Natural killer cell (primary cell): ENCODE data around the gene PTH2R. TPM values are rescaled to one million over a fixed set of nuclear protein-coding genes. Genes with fewer than 3 reads are reported as not detected.
"Not testable (repeated sequence)": the region's sequence is repeated elsewhere in the genome, so short reads cannot be mapped to it uniquely, and the experiment has no call there.

Experiments
- ATAC-seq, 3 donors: fragments of 150-1000 bp in 2 of 3; fragments of 200-7000 bp in 1 of 3; cut with Tn5 transposase; 1 replicate in 1 of 3; 2 replicates in 2 of 3; pipeline ENCODE4 v1.10.0; 2021; ENCODE audit warnings: mild to moderate bottlenecking in 2 of 3, moderate library complexity in 2 of 3
- DNase-seq, 2 donors: peaks; one replicate each; pipeline versions ENCODE4 v3.0.0 to v3.0.0-alpha.2; 2013 to 2021; ENCODE audit warnings: mixed read lengths in 1 of 2
- H3K27ac ChIP-seq: one replicate; pipeline ENCODE4 v1.5.1; 2013; ENCODE audit warnings: mild to moderate bottlenecking, low read length
- H3K27me3 ChIP-seq: one replicate; pipeline ENCODE4 v1.6.1; 2013; ENCODE audit warnings: low read length; ENCODE audit not compliant: control insufficient read depth, insufficient read depth
- H3K36me3 ChIP-seq: one replicate; pipeline ENCODE4 v1.6.1; 2013; ENCODE audit warnings: low read length; ENCODE audit not compliant: control insufficient read depth, insufficient read depth
- H3K4me1 ChIP-seq: one replicate; pipeline ENCODE4 v1.6.1; 2013; ENCODE audit warnings: low read length; ENCODE audit not compliant: control insufficient read depth, insufficient read depth
- H3K4me3 ChIP-seq: one replicate; pipeline ENCODE4 v1.5.1; 2013; ENCODE audit warnings: low read length
- H3K9me3 ChIP-seq: one replicate; pipeline ENCODE4 v1.6.1; 2013; ENCODE audit warnings: low read length; ENCODE audit not compliant: control insufficient read depth, insufficient read depth
- H3K27ac Mint-ChIP-seq, 2 donors: one replicate each; pipeline ENCODE4 v1.8.0; 2022; ENCODE audit warnings: mild to moderate bottlenecking in 2 of 2, mixed read lengths in 2 of 2, moderate library complexity in 1 of 2
- H3K27me3 Mint-ChIP-seq, 2 donors: one replicate each; pipeline ENCODE4 v1.8.0; 2022; ENCODE audit warnings: low read depth in 2 of 2, mixed read lengths in 2 of 2
- H3K36me3 Mint-ChIP-seq: one replicate; pipeline ENCODE4 v1.8.0; 2022; ENCODE audit warnings: mixed read lengths
- H3K4me1 Mint-ChIP-seq, 2 donors: one replicate each; pipeline ENCODE4 v1.8.0; 2022; ENCODE audit warnings: mixed read lengths in 2 of 2
- H3K4me3 Mint-ChIP-seq: one replicate; pipeline ENCODE4 v1.8.0; 2022; ENCODE audit warnings: mild to moderate bottlenecking, moderate library complexity, mixed read lengths
- H3K9me3 Mint-ChIP-seq, 2 donors: one replicate each; pipeline ENCODE4 v1.8.0; 2022; ENCODE audit warnings: mixed read lengths in 2 of 2
- WGBS: methylation state at CpG from one replicate; pipeline ENCODE4 v1.1.7; 2013; ENCODE audit warnings: missing lambda C conversion rate; ENCODE audit not compliant: insufficient coverage; 5-methylcytosine and 5-hydroxymethylcytosine counted together
- intact Hi-C: fragments of 100-400 bp; cut with micrococcal nuclease; formaldehyde crosslinking; loops from one replicate; pipeline ENCODE4 v1.14.2; 2022
- total RNA-seq, 4 donors: library from RNA; stranded (reverse); fragments of 120-200 nt in 1 of 4; gene quantifications; one replicate each; pipeline versions ENCODE4 v1.2.3 to v1.2.4, GENCODE V29; 2013 to 2022
- TF ChIP-seq, protein P1 (sequence below): fragments of 200-600 bp; IDR thresholded peaks from one replicate; pipeline ENCODE4 v1.8.0; 2022; ENCODE audit warnings: antibody characterized with exemption

PTH2R gene
- total RNA-seq, 3 donors from 2014 or later (not counting 1 experiment from before 2014, with no cell fraction given): 0.50 to 0.65 (median 0.61) TPM

DNA sequence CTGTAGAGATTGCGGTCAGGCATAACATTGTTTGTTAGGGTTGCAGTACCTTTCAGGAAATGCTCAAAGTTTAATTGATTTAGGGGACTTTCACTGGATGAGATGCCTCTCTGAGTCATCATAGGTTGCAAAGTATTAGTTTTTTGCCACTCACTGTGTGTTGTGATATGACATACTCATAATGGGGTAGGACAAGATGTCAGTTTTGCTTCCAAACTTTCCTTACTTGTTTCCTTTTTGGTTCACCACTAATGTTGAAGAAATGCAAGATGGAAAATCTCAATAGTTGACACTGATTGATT, 35.0 kb upstream of the PTH2R start:
- no peak overlapping the region for H3K4me3 ChIP-seq
- no peaks in the 10 kb centered on the region for H3K4me1 ChIP-seq
- no peaks in the 10 kb centered on the region for H3K27me3 ChIP-seq
- Mint-ChIP-seq H3K27ac (no peak overlapping the region), H3K27me3 (peaks cover 0 to 11% of the 10 kb centered on the region in 2 donors), H3K4me1 (no peaks in the 10 kb centered on the region), H3K36me3 (no peaks in the 10 kb centered on the region), H3K9me3 (no peaks in the 10 kb centered on the region), H3K4me3 (no peak overlapping the region)
- H3K27ac ChIP-seq: no peak overlapping the region
- H3K36me3 ChIP-seq: no peaks in the 10 kb centered on the region
- 23% methylated on average over 1 of the region's 1 CpG for WGBS
- H3K9me3 ChIP-seq: no peaks in the 10 kb centered on the region
- intact Hi-C loops: loop anchor here (5.0 kb wide), 1 partner anchor 1826 kb away; no protein-coding TSS in a partner anchor
- TF ChIP-seq, protein P1, sequence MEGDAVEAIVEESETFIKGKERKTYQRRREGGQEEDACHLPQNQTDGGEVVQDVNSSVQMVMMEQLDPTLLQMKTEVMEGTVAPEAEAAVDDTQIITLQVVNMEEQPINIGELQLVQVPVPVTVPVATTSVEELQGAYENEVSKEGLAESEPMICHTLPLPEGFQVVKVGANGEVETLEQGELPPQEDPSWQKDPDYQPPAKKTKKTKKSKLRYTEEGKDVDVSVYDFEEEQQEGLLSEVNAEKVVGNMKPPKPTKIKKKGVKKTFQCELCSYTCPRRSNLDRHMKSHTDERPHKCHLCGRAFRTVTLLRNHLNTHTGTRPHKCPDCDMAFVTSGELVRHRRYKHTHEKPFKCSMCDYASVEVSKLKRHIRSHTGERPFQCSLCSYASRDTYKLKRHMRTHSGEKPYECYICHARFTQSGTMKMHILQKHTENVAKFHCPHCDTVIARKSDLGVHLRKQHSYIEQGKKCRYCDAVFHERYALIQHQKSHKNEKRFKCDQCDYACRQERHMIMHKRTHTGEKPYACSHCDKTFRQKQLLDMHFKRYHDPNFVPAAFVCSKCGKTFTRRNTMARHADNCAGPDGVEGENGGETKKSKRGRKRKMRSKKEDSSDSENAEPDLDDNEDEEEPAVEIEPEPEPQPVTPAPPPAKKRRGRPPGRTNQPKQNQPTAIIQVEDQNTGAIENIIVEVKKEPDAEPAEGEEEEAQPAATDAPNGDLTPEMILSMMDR: no peak
- DNase-seq (no peak), ATAC-seq (no peak)

DNA sequence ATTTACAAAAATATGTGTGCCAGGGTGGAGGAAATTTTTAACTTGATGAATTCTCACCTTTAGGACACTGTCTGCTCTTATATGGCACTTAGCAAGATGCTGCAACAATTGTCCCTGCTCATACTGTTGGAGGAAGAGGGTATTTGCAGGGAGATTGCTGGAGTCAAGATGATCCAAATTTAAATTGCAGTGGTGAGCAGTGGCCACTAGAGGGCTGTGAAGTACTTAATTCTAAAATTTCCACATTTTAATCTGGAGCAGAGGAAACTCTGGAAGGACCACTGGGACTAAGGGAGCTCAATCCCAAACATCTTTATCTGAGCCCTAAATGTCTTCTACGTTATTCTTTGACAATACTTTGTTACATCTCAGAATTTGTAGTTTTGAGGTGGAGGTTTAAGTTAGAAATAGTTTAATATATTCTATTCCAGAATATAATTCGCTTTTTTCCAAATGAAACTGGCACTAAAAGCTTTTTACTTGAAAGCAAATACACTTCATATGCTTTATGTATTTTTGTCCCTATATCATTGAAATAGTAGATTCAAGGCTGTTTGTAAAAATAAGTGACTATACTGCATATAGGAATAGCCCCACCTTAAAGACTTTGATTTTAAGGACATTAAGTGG, 33.0 kb upstream of the PTH2R start:
- no peaks in the 10 kb centered on the region for H3K36me3 Mint-ChIP-seq
- H3K4me3 ChIP-seq: no peak overlapping the region
- H3K4me1 ChIP-seq: no peaks in the 10 kb centered on the region
- no peaks in the 10 kb centered on the region for H3K36me3 ChIP-seq
- H3K4me1 Mint-ChIP-seq: no peaks in the 10 kb centered on the region
- no peak overlapping the region for H3K4me3 Mint-ChIP-seq
- no peaks in the 10 kb centered on the region for H3K9me3 Mint-ChIP-seq
- no CpG with 5 or more reads among the region's 2 CpGs for WGBS
- peak in 2 of 3 donors; percentile 40 to 59 for ATAC-seq
- H3K27ac Mint-ChIP-seq: no peak overlapping the region
- DNase-seq: peak in 1 of 2 donors; percentile 49
- H3K27ac ChIP-seq: no peak overlapping the region
- H3K9me3 ChIP-seq: no peaks in the 10 kb centered on the region
- TF ChIP-seq, protein P1: peak; percentile 87
- peaks cover 0 to 1% of the 10 kb centered on the region in 2 donors for H3K27me3 Mint-ChIP-seq
- intact Hi-C loops: loop anchor here (5.0 kb wide), 1 partner anchor 1824 kb away; no protein-coding TSS in a partner anchor
- H3K27me3 ChIP-seq: no peaks in the 10 kb centered on the region

DNA sequence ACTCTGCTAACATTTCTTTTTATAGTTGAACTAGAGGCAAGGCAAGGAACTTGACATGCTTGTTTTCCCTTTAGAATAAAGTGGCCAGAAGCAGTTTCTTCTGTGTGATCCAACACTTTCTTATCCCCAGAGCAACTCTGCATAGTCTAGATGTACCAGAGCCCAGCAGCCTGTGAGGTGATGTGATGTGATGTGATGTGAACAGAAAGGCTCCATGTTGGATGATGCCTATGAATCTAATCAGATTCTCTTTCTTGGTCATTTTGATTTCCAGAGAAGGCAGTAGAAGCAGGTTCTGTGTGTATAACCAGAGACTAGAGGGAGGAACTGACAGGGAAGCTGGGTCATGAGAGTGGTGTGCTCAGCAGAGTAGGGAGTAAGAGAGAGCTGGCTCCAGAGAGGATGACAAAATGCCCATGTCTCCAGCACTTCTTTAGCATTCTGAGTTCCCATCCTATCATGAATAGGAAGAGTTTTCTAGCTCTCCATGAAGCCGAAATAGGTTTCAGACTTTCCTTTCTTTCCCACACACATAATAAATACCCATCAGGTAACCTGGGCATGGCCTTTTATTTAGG, 31.0 kb upstream of the PTH2R start:
- intact Hi-C loops: no loop called here
- H3K27ac Mint-ChIP-seq: no peak overlapping the region
- no peaks in the 10 kb centered on the region for H3K36me3 Mint-ChIP-seq
- Histone ChIP-seq H3K27me3 (no peaks in the 10 kb centered on the region), H3K4me3 (no peak overlapping the region), H3K36me3 (no peaks in the 10 kb centered on the region), H3K9me3 (no peaks in the 10 kb centered on the region), H3K4me1 (no peaks in the 10 kb centered on the region), H3K27ac (no peak overlapping the region)
- TF ChIP-seq, protein P1: no peak
- DNase-seq: no peak
- H3K4me3 Mint-ChIP-seq: no peak overlapping the region
- WGBS: 92% methylated on average over 1 of the region's 1 CpG
- no peak for ATAC-seq
- no peaks in the 10 kb centered on the region for H3K4me1 Mint-ChIP-seq
- no peaks in the 10 kb centered on the region for H3K9me3 Mint-ChIP-seq
- peaks cover 2 to 6% of the 10 kb centered on the region in 2 donors for H3K27me3 Mint-ChIP-seq

DNA sequence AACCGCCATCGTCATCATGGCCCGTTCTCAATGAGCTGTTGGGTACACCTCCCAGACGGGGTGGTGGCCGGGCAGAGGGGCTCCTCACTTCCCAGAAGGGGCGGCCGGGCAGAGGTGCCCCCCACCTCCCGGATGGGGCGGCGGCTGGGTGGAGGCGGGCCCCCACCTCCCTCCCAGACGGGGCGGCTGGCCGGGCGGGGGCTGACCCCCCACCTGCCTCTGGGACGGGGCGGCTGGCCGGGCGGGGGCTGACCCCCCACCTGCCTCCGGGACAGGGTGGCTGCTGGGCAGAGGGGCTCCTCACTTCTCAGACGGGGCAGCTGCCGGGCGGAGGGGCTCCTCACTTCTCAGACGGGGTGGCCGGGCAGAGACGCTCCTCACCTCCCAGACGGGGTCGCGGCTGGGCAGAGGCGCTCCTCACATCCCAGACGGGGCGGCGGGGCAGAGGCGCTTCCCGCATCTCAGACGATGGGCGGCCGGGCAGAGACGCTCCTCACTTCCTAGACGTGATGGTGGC, 29.2 kb upstream of the PTH2R start:
- H3K9me3 Mint-ChIP-seq, H3K4me1 ChIP-seq, H3K27me3 ChIP-seq, H3K36me3 Mint-ChIP-seq, intact Hi-C loops, H3K4me1 Mint-ChIP-seq, H3K27me3 Mint-ChIP-seq, H3K27ac ChIP-seq, DNase-seq, H3K27ac Mint-ChIP-seq, H3K4me3 Mint-ChIP-seq, H3K36me3 ChIP-seq, H3K9me3 ChIP-seq, ATAC-seq, H3K4me3 ChIP-seq: not testable (repeated sequence)
- whole genome bisulfite sequencing: 85% methylated on average over 18 of the region's 40 CpGs
